ENCODE results near the gene TCF23.

DNA sequence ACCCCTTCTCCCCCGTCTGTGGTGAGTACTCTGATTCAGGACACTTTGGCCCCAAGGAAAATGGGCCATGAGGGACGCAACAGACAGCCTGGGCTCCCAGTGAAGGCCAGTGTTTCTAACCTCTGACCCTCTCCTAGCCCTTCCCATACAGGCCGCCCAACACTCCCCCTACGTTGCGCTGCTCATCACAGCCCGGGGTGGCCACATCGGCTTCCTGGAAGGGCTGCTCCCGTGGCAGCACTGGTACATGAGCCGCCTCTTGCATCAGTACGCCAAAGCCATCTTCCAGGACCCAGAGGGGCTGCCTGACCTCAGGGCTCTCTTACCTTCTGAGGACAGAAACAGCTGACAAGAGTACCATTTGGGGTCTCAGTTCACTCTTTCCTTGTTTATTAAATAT is 18.4 kb upstream of the TCF23 start:
- TF ChIP-seq POLR2A (IDR thresholded peaks at IDR 0.05) (no peak), CTCF (IDR thresholded peaks at IDR 0.05) (no peak)

Data from lower leg skin (tissue), 3 donors.